HepG2 (cell line): ENCODE measurements around the gene LUC7L. TPM values are rescaled to one million over a fixed set of nuclear protein-coding genes. Genes with fewer than 3 reads are reported as not detected.

Source experiments
- AGO1 ChIP-seq: fragments of 200-400 bp; formaldehyde crosslinking; IDR thresholded peaks from 2 replicates; pipeline ENCODE4 v1.6.1; 2017; ENCODE audit warnings: mild to moderate bottlenecking, low read depth, low read length, moderate library complexity; ENCODE audit not compliant: poor library complexity, severe bottlenecking
- DDIT3 ChIP-seq: sonication (generic); formaldehyde crosslinking; IDR thresholded peaks from 2 replicates; pipeline ENCODE4 v1.4.0; 2020; ENCODE audit warnings: mild to moderate bottlenecking, missing genetic modification reagents
- EEA1 ChIP-seq: sonication (generic); formaldehyde crosslinking; IDR thresholded peaks from 2 replicates; pipeline ENCODE4 v1.5.1; 2020; ENCODE audit warnings: mild to moderate bottlenecking, missing genetic modification reagents, borderline replicate concordance
- ELF4 ChIP-seq: sonication (generic); formaldehyde crosslinking; IDR thresholded peaks from 2 replicates; pipeline ENCODE4 v1.5.0; 2020; ENCODE audit warnings: missing genetic modification reagents, mild to moderate bottlenecking, moderate library complexity, borderline replicate concordance
- ISL2 ChIP-seq: sonication (generic); formaldehyde crosslinking; IDR thresholded peaks from 2 replicates; pipeline ENCODE4 v1.5.0; 2020; ENCODE audit warnings: missing genetic modification reagents
- MLLT10 ChIP-seq: sonication (generic); formaldehyde crosslinking; IDR thresholded peaks from 2 replicates; pipeline ENCODE4 v1.4.0; 2020; ENCODE audit warnings: missing genetic modification reagents
- MXD4 ChIP-seq: IDR thresholded peaks from 2 replicates; pipeline ENCODE4 v1.6.1; 2016; ENCODE audit warnings: mild to moderate bottlenecking, missing biosample characterization, missing genetic modification reagents
- NAIF1 ChIP-seq: sonication (generic); formaldehyde crosslinking; IDR thresholded peaks from 2 replicates; pipeline ENCODE4 v1.5.0; 2020; ENCODE audit warnings: mild to moderate bottlenecking, missing genetic modification reagents, borderline replicate concordance
- NR2C2 ChIP-seq: sonication (generic); formaldehyde crosslinking; IDR thresholded peaks from 2 replicates; pipeline ENCODE4 v1.4.0; 2020; ENCODE audit warnings: missing genetic modification reagents, mild to moderate bottlenecking, moderate library complexity, borderline replicate concordance
- POLR2AphosphoS2 ChIP-seq: IDR thresholded peaks from 2 replicates; pipeline ENCODE4 v1.6.1; 2011; ENCODE audit warnings: low read depth, low read length, improper control_type of control experiment
- POLR2AphosphoS5 ChIP-seq: IDR thresholded peaks from 2 replicates; pipeline ENCODE4 v1.6.1; 2012; ENCODE audit warnings: low read depth, low read length
- RXRB ChIP-seq: IDR thresholded peaks from 2 replicates; pipeline ENCODE4 v1.6.1; 2016; ENCODE audit warnings: borderline replicate concordance, missing genetic modification reagents, missing compliant biosample characterization
- SKI ChIP-seq: fragments of 450-650 bp; IDR thresholded peaks from one replicate; pipeline ENCODE4 v1.6.1; 2018; ENCODE audit warnings: mild to moderate bottlenecking; ENCODE audit not compliant: partially characterized antibody
- TBL1XR1 ChIP-seq: fragments of 150-350 bp; IDR thresholded peaks from 2 replicates; pipeline ENCODE4 v1.6.1; 2014; ENCODE audit warnings: borderline replicate concordance, low read length; ENCODE audit not compliant: partially characterized antibody
- TFDP2 ChIP-seq: sonication (generic); formaldehyde crosslinking; IDR thresholded peaks from 2 replicates; pipeline ENCODE4 v1.4.0; 2020; ENCODE audit warnings: missing genetic modification reagents
- TIGD3 ChIP-seq: sonication (generic); formaldehyde crosslinking; IDR thresholded peaks from 2 replicates; pipeline ENCODE4 v1.5.1; 2020; ENCODE audit warnings: mild to moderate bottlenecking, missing genetic modification reagents, borderline replicate concordance
- ZBTB25 ChIP-seq: IDR thresholded peaks from 2 replicates; pipeline ENCODE4 v1.6.1; 2018; ENCODE audit warnings: missing genetic modification reagents
- ZBTB8A ChIP-seq: sonication (generic); formaldehyde crosslinking; IDR thresholded peaks from 2 replicates; pipeline ENCODE4 v1.4.0; 2020; ENCODE audit warnings: mild to moderate bottlenecking, low read depth, missing genetic modification reagents, borderline replicate concordance
- ZNF224 ChIP-seq: sonication (generic); formaldehyde crosslinking; IDR thresholded peaks from 2 replicates; pipeline ENCODE4 v1.5.0; 2020; ENCODE audit warnings: mild to moderate bottlenecking, missing genetic modification reagents
- ZNF260 ChIP-seq: sonication (generic); formaldehyde crosslinking; IDR thresholded peaks from 2 replicates; pipeline ENCODE4 v1.4.0; 2020; ENCODE audit warnings: missing genetic modification reagents, low read depth, mild to moderate bottlenecking, borderline replicate concordance
- ZNF350 ChIP-seq: sonication (generic); formaldehyde crosslinking; IDR thresholded peaks from 2 replicates; pipeline ENCODE4 v1.4.0; 2020; ENCODE audit warnings: mild to moderate bottlenecking, low read depth, missing genetic modification reagents, borderline replicate concordance
- ZNF451 ChIP-seq: sonication (generic); formaldehyde crosslinking; IDR thresholded peaks from 2 replicates; pipeline ENCODE4 v1.5.0; 2020; ENCODE audit warnings: mild to moderate bottlenecking, missing genetic modification reagents
- ZNF746 ChIP-seq: sonication (generic); formaldehyde crosslinking; IDR thresholded peaks from 2 replicates; pipeline ENCODE4 v1.8.0; 2022; ENCODE audit warnings: mild to moderate bottlenecking, missing genetic modification reagents
- ZNF761 ChIP-seq: sonication (generic); formaldehyde crosslinking; conservative IDR thresholded peaks from 2 replicates; pipeline ENCODE4 v1.4.0; 2020; ENCODE audit warnings: mild to moderate bottlenecking, missing genetic modification reagents
- ZNF773 ChIP-seq: sonication (generic); formaldehyde crosslinking; IDR thresholded peaks from 2 replicates; pipeline ENCODE4 v1.4.0; 2020; ENCODE audit warnings: missing genetic modification reagents, borderline replicate concordance
- ZNF841 ChIP-seq: sonication (generic); formaldehyde crosslinking; IDR thresholded peaks from 2 replicates; pipeline ENCODE4 v1.8.1; 2023; ENCODE audit warnings: missing genetic modification reagents, borderline replicate concordance
- ZNF891 ChIP-seq: sonication (generic); formaldehyde crosslinking; IDR thresholded peaks from 2 replicates; pipeline ENCODE4 v1.5.0; 2020; ENCODE audit warnings: mild to moderate bottlenecking, missing genetic modification reagents
- ZSCAN9 ChIP-seq: IDR thresholded peaks from 2 replicates; pipeline ENCODE4 v1.6.1; 2016; ENCODE audit warnings: borderline replicate concordance
- polyA plus RNA-seq, 8 experiments: library from polyadenylated mRNA; depleted of rRNA in 3 of 8; stranded (reverse) in 7 of 8; unstranded in 1 of 8; fragments of >200 nt; fragmentation: Illumina TruSeq in 4 of 8; extraction: Trizol in 4 of 8; gene quantifications; 2 replicates each; pipeline versions ENCODE4 v1.2.1 to v1.2.3, GENCODE V29; 2011 to 2016; ENCODE audit warnings: low read depth in 4 of 8, missing spikeins in 1 of 8, mixed read lengths in 1 of 8; ENCODE audit not compliant: insufficient read depth in 1 of 8
- total RNA-seq, 5 experiments: library from RNA; depleted of rRNA; stranded (reverse); fragments of >200 nt; fragmentation: Illumina TruSeq; extraction: Trizol; gene quantifications; 2 replicates each; pipeline ENCODE4 v1.2.3, GENCODE V29; 2016; ENCODE audit warnings: low read depth in 1 of 5

The LUC7L gene
- total and polyA plus RNA-seq, 2 of the 13 experiments (the other 11 are each of a cell fraction or from before 2014, with no cell fraction given) = 48.7 to 56.9 TPM

- TF ChIP-seq ZNF761 (CRISPR knock-in tag) (no peak), SKI (no peak), EEA1 (CRISPR knock-in tag) (no peak), ELF4 (CRISPR knock-in tag) (no peak), POLR2AphosphoS5 (no peak), ZNF451 (CRISPR knock-in tag) (no peak), ZNF773 (no peak), ZNF224 (CRISPR knock-in tag) (no peak), ISL2 (CRISPR knock-in tag) (no peak), NR2C2 (peak; percentile 89), ZNF350 (CRISPR knock-in tag) (no peak; the same call in 1 of the 2 replicates), TIGD3 (no peak), MXD4 (CRISPR knock-in tag) (no peak), DDIT3 (CRISPR knock-in tag) (no peak), TFDP2 (CRISPR knock-in tag) (no peak), ZBTB25 (CRISPR knock-in tag) (no peak), ZBTB8A (CRISPR knock-in tag) (no peak), ZNF746 (CRISPR knock-in tag) (no peak), TBL1XR1 (no peak), POLR2AphosphoS2 (no peak), NAIF1 (CRISPR knock-in tag) (no peak), ZNF841 (CRISPR knock-in tag) (no peak), MLLT10 (no peak), AGO1 (no peak), RXRB (peak; percentile 63; the same call in 1 of the 2 replicates), ZSCAN9 (CRISPR knock-in tag) (no peak), ZNF891 (CRISPR knock-in tag) (no peak), ZNF260 (CRISPR knock-in tag) (no peak)
These were observed 66.8 kb downstream of the LUC7L start (continued) for GRCh38 chr16:162271-162991.
